ENCODE measurements around the gene USP21. TPM values are rescaled to one million over a fixed set of nuclear protein-coding genes. Genes with fewer than 3 reads are reported as not detected.

The USP21 gene
- total and polyA plus RNA-seq, 2 of the 4 experiments (the other 2 are of a cell fraction), result 6.3 to 23.8 TPM

DNA sequence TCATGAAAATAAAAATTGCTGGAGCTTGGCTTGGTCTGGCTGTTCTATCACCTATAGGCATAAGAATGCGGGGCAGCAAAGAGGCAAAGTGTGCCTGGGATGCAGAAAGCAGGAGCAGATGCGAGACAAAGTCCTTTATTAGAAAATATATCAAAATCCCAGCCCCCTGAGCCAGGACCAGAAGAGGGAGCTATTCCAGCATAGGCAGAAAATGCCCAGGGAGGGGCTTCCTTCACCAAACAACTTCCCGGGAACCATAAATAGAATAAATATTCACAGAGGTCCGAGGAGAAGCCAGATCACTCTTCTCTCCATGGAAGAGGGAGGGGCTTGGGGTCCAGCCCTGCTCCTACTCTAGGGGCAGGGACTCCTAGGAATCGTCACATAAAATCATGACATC lies 11.9 kb downstream of the USP21 start:
- Histone ChIP-seq H3K9me1 (ENCODE audit: insufficient read depth, low read length) (peaks cover 10% of the 10 kb centered on the region), H3K4ac (ENCODE audit: low read depth, low read length) (no peak overlapping the region), H3K27me3 (ENCODE audit: control insufficient read depth, insufficient read depth, low read length) (no peaks in the 10 kb centered on the region), H2AFZ (replicated peaks; ENCODE audit: low read length, poor library complexity) (no peak overlapping the region), H4K8ac (ENCODE audit: low read depth in 2 of 2, low read length in 2 of 2) (no peak overlapping the region), H2BK15ac (ENCODE audit: low read depth, low read length) (no peak overlapping the region; the same call in 2 of the 3 replicates), H3K4me3 (ENCODE audit: insufficient read depth, low read depth, low read length) (no peak overlapping the region), H3K18ac (ENCODE audit: low read depth, low read length) (no peak overlapping the region), H3K9me3 (ENCODE audit: control insufficient read depth, insufficient read depth, low read length) (no peaks in the 10 kb centered on the region), H2BK120ac (ENCODE audit: low read depth, low read length) (no peak overlapping the region), H2BK20ac (ENCODE audit: low read depth, low read length) (no peak overlapping the region), H4K5ac (ENCODE audit: low read depth, low read length) (no peak overlapping the region), H2AK5ac (ENCODE audit: low read depth, low read length) (no peak overlapping the region), H3K14ac (replicated peaks; ENCODE audit: low read depth, low read length) (no peak overlapping the region), H2BK5ac (ENCODE audit: low read depth, low read length, poor library complexity, severe bottlenecking) (no peak overlapping the region), H3K4me2 (ENCODE audit: low read depth, low read length) (no peak overlapping the region), H2AK9ac (replicated peaks; ENCODE audit: low read depth, low read length, poor library complexity) (no peak overlapping the region), H4K91ac (ENCODE audit: insufficient read depth, low read depth, low read length) (no peak overlapping the region), H3K27ac (ENCODE audit: insufficient read depth, low read length) (no peak overlapping the region), H3K4me1 (ENCODE audit: control insufficient read depth, insufficient read depth, low read length) (peaks cover 11% of the 10 kb centered on the region; the same call in 1 of the 2 replicates), H3K79me1 (ENCODE audit: low read depth in 1 of 2, low read length in 2 of 2) (peaks cover 11 to 37% of the 10 kb centered on the region in 2 experiments), H3K56ac (ENCODE audit: extremely low read depth, insufficient read depth, low read length) (no peak overlapping the region), H3K23ac (ENCODE audit: low read depth, low read length) (no peak overlapping the region), H3K9ac (ENCODE audit: low read depth, low read length) (no peak overlapping the region), H4K20me1 (ENCODE audit: insufficient read depth, low read length) (peaks cover 13% of the 10 kb centered on the region; the same call in 1 of the 2 replicates), H3K36me3 (ENCODE audit: control insufficient read depth, insufficient read depth, low read length) (peaks cover 46% of the 10 kb centered on the region)
- dilution Hi-C loops (cut with HindIII; ENCODE audit: low sequenced_read_pairs, unreplicated experiment), result no loop called here
- WGBS, 2 experiments (ENCODE audit: extremely low coverage in 2 of 2, insufficient read length in 1 of 2), result no CpG with 5 or more reads among the region's 5 CpGs
- in situ Hi-C loops (cut with MboI; ENCODE audit: low sequenced_read_pairs), result no loop called here
- TF ChIP-seq FOS (IDR thresholded peaks at IDR 0.05; ENCODE audit: low read depth, low read length), result no peak
- TF ChIP-seq CTCF (conservative IDR thresholded peaks at IDR 0.05; ENCODE audit: low read depth, low read length), result 0 out of 2 replicates have a peak, but pooled peaks have one; percentile 26
- intact Hi-C loops (cut with micrococcal nuclease), result no loop called here
- ChIA-PET CTCF (interaction anchor here (0.6 to 0.8 kb wide), 2 partner anchors 32 to 557 kb away, joined by 3 to 6 read pairs; no protein-coding TSS in a partner anchor), POLR2A (ENCODE audit: unreplicated experiment) (no interaction called here)
- BruUV-seq (replicated peaks), result no TSS peak
- DNase-seq, result no peak
- ATAC-seq (ENCODE audit: low read depth), result no peak

Data from IMR-90 (cell line).